Amygdala (tissue), 56 donors: ENCODE measurements around the gene BMF.

Source experiments
- DNase-seq, 56 donors: peaks; one replicate each; lab custom pipeline; 2025; lab: John Stamatoyannopoulos, UW

Gene BMF

GRCh38 chr15:40038638-40039543, 69.8 kb downstream of the BMF start, which contains the start of gene SRP14:
Gene SRP14, minus strand, starts transcription at chr15:40039181. Its CDS starts 65 bp downstream, at chr15:40039116.
- peak in 55 of 56 donors; percentile 54 to 97 (median 91) for DNase-seq

- DNase-seq = no peak
Observed at GRCh38 chr15:40038275-40038637, 70.4 kb downstream of the BMF start.
